HEK293 (cell line): ENCODE measurements around the gene KDM5A.

Source experiments
- BCL11A ChIP-seq: fragments of 450-650 bp; formaldehyde crosslinking; IDR thresholded peaks from 2 replicates; pipeline ENCODE4 v1.5.1; 2016; ENCODE audit warnings: low read depth, missing biosample characterization, missing genetic modification characterization
- EGR2 ChIP-seq: fragments of 450-650 bp; formaldehyde crosslinking; IDR thresholded peaks from 2 replicates; pipeline ENCODE4 v1.5.1; 2016; ENCODE audit warnings: low read depth, missing biosample characterization, missing genetic modification characterization
- GFI1B ChIP-seq: fragments of 450-650 bp; formaldehyde crosslinking; IDR thresholded peaks from 2 replicates; pipeline ENCODE4 v1.5.1; 2016; ENCODE audit warnings: missing biosample characterization, missing genetic modification characterization
- KLF8 ChIP-seq: fragments of 450-650 bp; formaldehyde crosslinking; IDR thresholded peaks from 2 replicates; pipeline ENCODE4 v1.5.1; 2016; ENCODE audit warnings: missing biosample characterization, missing genetic modification characterization
- MZF1 ChIP-seq: fragments of 450-650 bp; formaldehyde crosslinking; IDR thresholded peaks from 2 replicates; pipeline ENCODE4 v1.5.1; 2017; ENCODE audit warnings: missing biosample characterization, missing genetic modification characterization, borderline replicate concordance
- ZNF121 ChIP-seq: fragments of 450-650 bp; formaldehyde crosslinking; IDR thresholded peaks from 2 replicates; pipeline ENCODE4 v1.5.1; 2016; ENCODE audit warnings: missing biosample characterization, missing genetic modification characterization
- ZNF184 ChIP-seq: fragments of 450-650 bp; IDR thresholded peaks from 2 replicates; pipeline ENCODE4 v1.5.1; 2018; ENCODE audit warnings: missing biosample characterization, mild to moderate bottlenecking, missing genetic modification characterization
- ZNF221 ChIP-seq: fragments of 450-650 bp; formaldehyde crosslinking; IDR thresholded peaks from 2 replicates; pipeline ENCODE4 v1.5.1; 2017; ENCODE audit warnings: missing biosample characterization, missing genetic modification characterization, borderline replicate concordance
- ZNF549 ChIP-seq: fragments of 450-650 bp; IDR thresholded peaks from 2 replicates; pipeline ENCODE4 v1.5.1; 2018; ENCODE audit warnings: missing biosample characterization, missing genetic modification characterization, mild to moderate bottlenecking, inconsistent platforms, moderate library complexity
- TF ChIP-seq, protein P1 (sequence below): fragments of 450-650 bp; formaldehyde crosslinking; IDR thresholded peaks from 2 replicates; pipeline ENCODE4 v1.5.1; 2016; ENCODE audit warnings: missing biosample characterization, missing genetic modification characterization
- TF ChIP-seq, protein P2 (sequence below): fragments of 450-650 bp; formaldehyde crosslinking; IDR thresholded peaks from 2 replicates; pipeline ENCODE4 v1.5.1; 2016; ENCODE audit warnings: missing biosample characterization, missing genetic modification characterization
- TF ChIP-seq, protein P3 (sequence below): fragments of 450-650 bp; formaldehyde crosslinking; IDR thresholded peaks from 2 replicates; pipeline ENCODE4 v1.5.1; 2016; ENCODE audit warnings: missing biosample characterization, missing genetic modification characterization
- TF ChIP-seq, protein P4 (sequence below): fragments of 450-650 bp; IDR thresholded peaks from 2 replicates; pipeline ENCODE4 v1.5.1; 2018; ENCODE audit warnings: missing biosample characterization, missing genetic modification characterization
- TF ChIP-seq, protein P5 (sequence below): fragments of 450-650 bp; formaldehyde crosslinking; IDR thresholded peaks from 2 replicates; pipeline ENCODE4 v1.5.1; 2016; ENCODE audit warnings: missing biosample characterization, missing genetic modification characterization, borderline replicate concordance

DNA sequence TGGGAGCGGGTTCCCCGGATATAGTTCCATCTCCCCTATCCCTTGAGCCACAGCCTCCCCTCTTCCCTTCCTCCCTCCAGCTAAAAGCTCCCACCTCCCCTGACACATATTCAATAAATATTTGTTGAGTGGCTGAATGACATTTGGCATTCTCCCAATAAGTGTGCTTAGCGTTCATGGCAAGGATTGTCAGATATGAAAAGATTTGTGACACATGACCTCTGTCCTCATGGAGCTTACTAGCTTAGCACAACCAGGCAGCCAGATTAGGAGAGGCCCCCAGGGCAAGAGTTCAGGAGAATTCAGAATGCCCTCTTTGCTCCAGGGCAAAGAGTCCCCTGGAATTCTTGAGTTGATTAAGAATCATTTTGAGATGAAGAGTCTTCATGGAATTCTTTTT lies 152.7 kb downstream of the KDM5A start:
- no peak for TF ChIP-seq ZNF184 (tag by site-specific recombination)
- TF ChIP-seq ZNF221 = no peak
- TF ChIP-seq, protein P1, sequence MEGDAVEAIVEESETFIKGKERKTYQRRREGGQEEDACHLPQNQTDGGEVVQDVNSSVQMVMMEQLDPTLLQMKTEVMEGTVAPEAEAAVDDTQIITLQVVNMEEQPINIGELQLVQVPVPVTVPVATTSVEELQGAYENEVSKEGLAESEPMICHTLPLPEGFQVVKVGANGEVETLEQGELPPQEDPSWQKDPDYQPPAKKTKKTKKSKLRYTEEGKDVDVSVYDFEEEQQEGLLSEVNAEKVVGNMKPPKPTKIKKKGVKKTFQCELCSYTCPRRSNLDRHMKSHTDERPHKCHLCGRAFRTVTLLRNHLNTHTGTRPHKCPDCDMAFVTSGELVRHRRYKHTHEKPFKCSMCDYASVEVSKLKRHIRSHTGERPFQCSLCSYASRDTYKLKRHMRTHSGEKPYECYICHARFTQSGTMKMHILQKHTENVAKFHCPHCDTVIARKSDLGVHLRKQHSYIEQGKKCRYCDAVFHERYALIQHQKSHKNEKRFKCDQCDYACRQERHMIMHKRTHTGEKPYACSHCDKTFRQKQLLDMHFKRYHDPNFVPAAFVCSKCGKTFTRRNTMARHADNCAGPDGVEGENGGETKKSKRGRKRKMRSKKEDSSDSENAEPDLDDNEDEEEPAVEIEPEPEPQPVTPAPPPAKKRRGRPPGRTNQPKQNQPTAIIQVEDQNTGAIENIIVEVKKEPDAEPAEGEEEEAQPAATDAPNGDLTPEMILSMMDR (tag by site-specific recombination) = no peak
- TF ChIP-seq, protein P2, sequence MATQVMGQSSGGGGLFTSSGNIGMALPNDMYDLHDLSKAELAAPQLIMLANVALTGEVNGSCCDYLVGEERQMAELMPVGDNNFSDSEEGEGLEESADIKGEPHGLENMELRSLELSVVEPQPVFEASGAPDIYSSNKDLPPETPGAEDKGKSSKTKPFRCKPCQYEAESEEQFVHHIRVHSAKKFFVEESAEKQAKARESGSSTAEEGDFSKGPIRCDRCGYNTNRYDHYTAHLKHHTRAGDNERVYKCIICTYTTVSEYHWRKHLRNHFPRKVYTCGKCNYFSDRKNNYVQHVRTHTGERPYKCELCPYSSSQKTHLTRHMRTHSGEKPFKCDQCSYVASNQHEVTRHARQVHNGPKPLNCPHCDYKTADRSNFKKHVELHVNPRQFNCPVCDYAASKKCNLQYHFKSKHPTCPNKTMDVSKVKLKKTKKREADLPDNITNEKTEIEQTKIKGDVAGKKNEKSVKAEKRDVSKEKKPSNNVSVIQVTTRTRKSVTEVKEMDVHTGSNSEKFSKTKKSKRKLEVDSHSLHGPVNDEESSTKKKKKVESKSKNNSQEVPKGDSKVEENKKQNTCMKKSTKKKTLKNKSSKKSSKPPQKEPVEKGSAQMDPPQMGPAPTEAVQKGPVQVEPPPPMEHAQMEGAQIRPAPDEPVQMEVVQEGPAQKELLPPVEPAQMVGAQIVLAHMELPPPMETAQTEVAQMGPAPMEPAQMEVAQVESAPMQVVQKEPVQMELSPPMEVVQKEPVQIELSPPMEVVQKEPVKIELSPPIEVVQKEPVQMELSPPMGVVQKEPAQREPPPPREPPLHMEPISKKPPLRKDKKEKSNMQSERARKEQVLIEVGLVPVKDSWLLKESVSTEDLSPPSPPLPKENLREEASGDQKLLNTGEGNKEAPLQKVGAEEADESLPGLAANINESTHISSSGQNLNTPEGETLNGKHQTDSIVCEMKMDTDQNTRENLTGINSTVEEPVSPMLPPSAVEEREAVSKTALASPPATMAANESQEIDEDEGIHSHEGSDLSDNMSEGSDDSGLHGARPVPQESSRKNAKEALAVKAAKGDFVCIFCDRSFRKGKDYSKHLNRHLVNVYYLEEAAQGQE = no peak
- TF ChIP-seq EGR2 (tag by site-specific recombination) = no peak
- TF ChIP-seq ZNF121 (tag by site-specific recombination) = no peak
- TF ChIP-seq GFI1B = no peak
- no peak for TF ChIP-seq ZNF549 (tag by site-specific recombination)
- no peak for TF ChIP-seq MZF1 (tag by site-specific recombination)
- TF ChIP-seq BCL11A (tag by site-specific recombination) = no peak
- TF ChIP-seq, protein P3, sequence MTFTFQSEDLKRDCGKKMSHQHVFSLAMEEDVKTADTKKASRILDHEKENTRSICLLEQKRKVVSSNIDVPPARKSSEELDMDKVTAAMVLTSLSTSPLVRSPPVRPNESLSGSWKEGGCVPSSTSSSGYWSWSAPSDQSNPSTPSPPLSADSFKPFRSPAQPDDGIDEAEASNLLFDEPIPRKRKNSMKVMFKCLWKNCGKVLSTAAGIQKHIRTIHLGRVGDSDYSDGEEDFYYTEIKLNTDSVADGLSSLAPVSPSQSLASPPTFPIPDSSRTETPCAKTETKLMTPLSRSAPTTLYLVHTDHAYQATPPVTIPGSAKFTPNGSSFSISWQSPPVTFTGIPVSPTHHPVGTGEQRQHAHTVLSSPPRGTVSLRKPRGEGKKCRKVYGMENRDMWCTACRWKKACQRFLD (tag by site-specific recombination) = no peak
- TF ChIP-seq, protein P4, sequence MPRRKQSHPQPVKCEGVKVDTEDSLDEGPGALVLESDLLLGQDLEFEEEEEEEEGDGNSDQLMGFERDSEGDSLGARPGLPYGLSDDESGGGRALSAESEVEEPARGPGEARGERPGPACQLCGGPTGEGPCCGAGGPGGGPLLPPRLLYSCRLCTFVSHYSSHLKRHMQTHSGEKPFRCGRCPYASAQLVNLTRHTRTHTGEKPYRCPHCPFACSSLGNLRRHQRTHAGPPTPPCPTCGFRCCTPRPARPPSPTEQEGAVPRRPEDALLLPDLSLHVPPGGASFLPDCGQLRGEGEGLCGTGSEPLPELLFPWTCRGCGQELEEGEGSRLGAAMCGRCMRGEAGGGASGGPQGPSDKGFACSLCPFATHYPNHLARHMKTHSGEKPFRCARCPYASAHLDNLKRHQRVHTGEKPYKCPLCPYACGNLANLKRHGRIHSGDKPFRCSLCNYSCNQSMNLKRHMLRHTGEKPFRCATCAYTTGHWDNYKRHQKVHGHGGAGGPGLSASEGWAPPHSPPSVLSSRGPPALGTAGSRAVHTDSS = no peak
- TF ChIP-seq, protein P5, sequence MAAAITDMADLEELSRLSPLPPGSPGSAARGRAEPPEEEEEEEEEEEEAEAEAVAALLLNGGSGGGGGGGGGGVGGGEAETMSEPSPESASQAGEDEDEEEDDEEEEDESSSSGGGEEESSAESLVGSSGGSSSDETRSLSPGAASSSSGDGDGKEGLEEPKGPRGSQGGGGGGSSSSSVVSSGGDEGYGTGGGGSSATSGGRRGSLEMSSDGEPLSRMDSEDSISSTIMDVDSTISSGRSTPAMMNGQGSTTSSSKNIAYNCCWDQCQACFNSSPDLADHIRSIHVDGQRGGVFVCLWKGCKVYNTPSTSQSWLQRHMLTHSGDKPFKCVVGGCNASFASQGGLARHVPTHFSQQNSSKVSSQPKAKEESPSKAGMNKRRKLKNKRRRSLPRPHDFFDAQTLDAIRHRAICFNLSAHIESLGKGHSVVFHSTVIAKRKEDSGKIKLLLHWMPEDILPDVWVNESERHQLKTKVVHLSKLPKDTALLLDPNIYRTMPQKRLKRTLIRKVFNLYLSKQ = no peak
- TF ChIP-seq KLF8 (tag by site-specific recombination) = no peak
